OCI-LY3 (cell line): Measurements from ENCODE around the gene ANP32A.

Experiments used
- CTCF ChIP-seq: fragments of 200-600, 300-600 bp; sonication (generic); IDR thresholded peaks from 2 replicates; pipeline ENCODE4 v1.5.1; 2014; ENCODE audit warnings: antibody characterized with exemption, low read length, low read depth
- EZH2phosphoT487 ChIP-seq: fragments of 200-600 bp; shearing (Covaris generic); IDR thresholded peaks from 2 replicates; pipeline ENCODE4 v1.6.1; 2018; ENCODE audit warnings: antibody characterized with exemption, mixed run types, low read depth

DNA sequence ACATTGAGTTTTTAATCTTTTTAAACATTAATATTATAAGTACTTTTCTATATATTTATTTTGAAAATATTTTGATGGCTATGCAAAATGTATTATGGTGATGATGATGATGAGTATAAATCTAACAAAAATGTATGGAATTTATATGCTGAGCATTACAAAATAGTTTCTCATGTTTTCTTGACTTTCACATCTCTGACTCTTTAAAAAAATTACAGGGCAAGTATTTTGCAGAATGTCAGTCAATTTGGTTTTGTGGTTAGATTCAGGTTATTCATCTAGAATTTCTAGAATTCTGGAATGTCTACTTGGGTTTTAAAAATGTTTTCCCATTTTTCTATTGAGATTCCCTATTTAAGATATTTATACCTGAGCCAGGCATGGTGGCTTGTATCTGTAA, 41.7 kb upstream of the ANP32A start:
- TF ChIP-seq CTCF, result no peak
- no peak for TF ChIP-seq EZH2phosphoT487
